HT-29 (cell line): ENCODE measurements around the gene GJD2. TPM values are rescaled to one million over a fixed set of nuclear protein-coding genes. Genes with fewer than 3 reads are reported as not detected.

Experiments used
- DNase-seq: peaks from one replicate; pipeline ENCODE4 v3.0.0-alpha.2; 2015; ENCODE audit warnings: low spot score
- total RNA-seq: library from RNA; depleted of rRNA; stranded (reverse); fragments of >200 nt; shearing (Covaris generic); gene quantifications from 2 replicates; pipeline ENCODE4 v1.2.3, GENCODE V29; 2014; rRNA removed

Gene GJD2
- not detected in 2 replicates for total RNA-seq

- no peak for DNase-seq
These were observed at the start of gene GJD2 for GRCh38 chr15:34754674-34755418. Gene GJD2, minus strand, starts transcription at chr15:34754998. Its CDS starts 510 bp downstream, at chr15:34754488.

- no peak for DNase-seq
These were observed 49.3 kb upstream of the GJD2 start for GRCh38 chr15:34804113-34804512.

GRCh38 chr15:34802803-34803750 lies 48.3 kb upstream of the GJD2 start:
- DNase-seq: no peak

- no peak for DNase-seq
These were observed 47.6 kb upstream of the GJD2 start for GRCh38 chr15:34802371-34802770.

- DNase-seq: no peak
These were observed 44.6 kb upstream of the GJD2 start for GRCh38 chr15:34799149-34800101.

- no peak for DNase-seq
These were observed 42.1 kb upstream of the GJD2 start for GRCh38 chr15:34796847-34797435.

- no peak for DNase-seq
These were observed 40.7 kb upstream of the GJD2 start, which contains the start of gene ACTC1 for GRCh38 chr15:34795267-34796081. Gene ACTC1, minus strand, starts transcription at chr15:34795549. Its CDS starts 741 bp downstream, at chr15:34794808.

- DNase-seq: no peak
These were observed 39.9 kb upstream of the GJD2 start for GRCh38 chr15:34794590-34795206.

GRCh38 chr15:34793901-34794300 lies 39.1 kb upstream of the GJD2 start:
- DNase-seq: no peak

- DNase-seq: no peak
These were observed 38.3 kb upstream of the GJD2 start for GRCh38 chr15:34793071-34793470.

GRCh38 chr15:34791701-34792100 lies 36.9 kb upstream of the GJD2 start:
- no peak for DNase-seq

GRCh38 chr15:34790121-34790520 lies 35.3 kb upstream of the GJD2 start:
- no peak for DNase-seq

GRCh38 chr15:34789326-34789725 lies 34.5 kb upstream of the GJD2 start:
- DNase-seq: no peak

- no peak for DNase-seq
These were observed 31.4 kb upstream of the GJD2 start for GRCh38 chr15:34786206-34786605.

GRCh38 chr15:34783991-34784390 lies 29.2 kb upstream of the GJD2 start:
- DNase-seq: no peak

- no peak for DNase-seq
These were observed 28.6 kb upstream of the GJD2 start for GRCh38 chr15:34783431-34783830.

GRCh38 chr15:34782901-34783300 lies 28.1 kb upstream of the GJD2 start:
- peak; percentile 12 for DNase-seq

GRCh38 chr15:34780725-34781124 lies 25.9 kb upstream of the GJD2 start:
- DNase-seq: no peak

- no peak for DNase-seq
These were observed 21.9 kb upstream of the GJD2 start for GRCh38 chr15:34776606-34777105.
